ENCODE results near the gene LIMD2. TPM values are rescaled to one million over a fixed set of nuclear protein-coding genes. Genes with fewer than 3 reads are reported as not detected.

The LIMD2 gene
- total RNA-seq, result 10 to 100 TPM in 4 of 7 donors, 1 to 10 TPM in 3; 2.6 to 13.2 (median 10.2) TPM
- polyA plus RNA-seq, result 1 to 10 TPM; 1.5 to 9.0 TPM
- long read RNA-seq, donor 1, transcript LIMD2-201 (5 exons, 3,193 nt), result major isoform, 12 of 19 reads
- long read RNA-seq, donor 1, partial matches to known transcripts, result 2 of 19 reads
- long read RNA-seq, donor 1, other reads (novel, unspliced or antisense), result 2 of 19 reads
- long read RNA-seq, donor 2, partial matches to known transcripts, result 0 of 6 reads
- long read RNA-seq, donor 2, other reads (novel, unspliced or antisense), result 0 of 6 reads
- long read RNA-seq, donor 3, transcript LIMD2-201 (5 exons, 3,193 nt), result major isoform, 13 of 30 reads
- long read RNA-seq, donor 3, partial matches to known transcripts, result 7 of 30 reads
- long read RNA-seq, donor 3, other reads (novel, unspliced or antisense), result 4 of 30 reads

DNA sequence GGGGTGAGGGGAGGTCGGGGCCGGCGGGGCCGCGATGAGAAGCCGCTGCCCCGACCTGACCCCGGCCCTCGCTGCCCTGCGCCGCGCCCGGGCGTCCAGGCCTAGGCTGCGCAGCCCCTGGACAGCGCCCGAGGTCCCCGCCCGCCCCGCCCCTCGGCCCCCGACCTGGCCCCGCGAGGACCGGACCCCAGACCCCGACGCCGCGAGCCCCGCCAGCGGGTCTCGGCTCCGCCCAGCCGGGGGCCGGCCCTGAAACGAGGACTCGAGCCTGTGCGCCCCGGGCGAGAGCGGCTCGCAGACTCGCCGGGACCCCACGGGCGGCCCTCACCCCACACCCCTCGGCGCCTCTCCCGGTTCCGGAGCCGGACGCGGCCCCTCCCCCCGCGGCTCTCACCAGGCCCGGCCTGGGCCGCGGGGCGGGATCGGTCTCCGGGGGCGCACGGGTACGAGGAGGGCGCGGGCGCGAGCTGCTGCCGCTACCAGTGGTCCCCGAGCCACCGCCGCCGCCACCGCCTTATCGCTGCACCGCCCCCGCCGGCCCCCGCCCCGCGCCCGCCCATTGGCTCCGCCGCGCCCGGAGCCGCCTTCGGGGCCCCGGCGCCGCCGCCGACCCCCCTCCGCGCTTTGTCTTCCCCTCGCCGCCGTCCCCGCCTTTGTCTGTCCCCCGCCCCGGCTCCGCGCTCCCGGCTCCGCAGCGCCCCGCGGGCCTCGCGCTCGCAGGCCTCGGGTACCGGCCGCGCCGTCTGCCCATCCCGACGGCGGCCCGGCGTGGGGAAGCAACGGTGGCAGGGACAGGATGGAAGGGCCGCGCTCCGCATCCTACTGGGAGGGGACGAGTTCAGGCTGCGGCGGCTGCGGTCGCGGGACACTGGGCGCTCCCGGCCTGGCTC, at the start of gene LIMD2:
LIMD2 (minus strand) TSS at position 488 of the 890 bp plus-strand sequence. CDS start 827 bp downstream, outside the sequence.
- peak; percentile 47 to 70 (median 61) for DNase-seq
- H3K4me1 ChIP-seq (ENCODE audit: insufficient read depth), result peaks cover 7% of the 10 kb centered on the region
- H3K27ac ChIP-seq, result peak within 1 kb of the TSS; percentile 44 to 55
- intact Hi-C loops (cut with DNase I), result no loop called here
- WGBS, 3 donors, result 0 to 1% (median 0%) methylated on average over 3 to 133 of the region's 133 CpGs
- no peaks in the 10 kb centered on the region for H3K9me3 ChIP-seq
- no peaks in the 10 kb centered on the region for H3K36me3 ChIP-seq
- H3K27me3 ChIP-seq, result no peaks in the 10 kb centered on the region
- no peak for TF ChIP-seq EP300 (IDR thresholded peaks at IDR 0.05)
- TF ChIP-seq, protein P1, sequence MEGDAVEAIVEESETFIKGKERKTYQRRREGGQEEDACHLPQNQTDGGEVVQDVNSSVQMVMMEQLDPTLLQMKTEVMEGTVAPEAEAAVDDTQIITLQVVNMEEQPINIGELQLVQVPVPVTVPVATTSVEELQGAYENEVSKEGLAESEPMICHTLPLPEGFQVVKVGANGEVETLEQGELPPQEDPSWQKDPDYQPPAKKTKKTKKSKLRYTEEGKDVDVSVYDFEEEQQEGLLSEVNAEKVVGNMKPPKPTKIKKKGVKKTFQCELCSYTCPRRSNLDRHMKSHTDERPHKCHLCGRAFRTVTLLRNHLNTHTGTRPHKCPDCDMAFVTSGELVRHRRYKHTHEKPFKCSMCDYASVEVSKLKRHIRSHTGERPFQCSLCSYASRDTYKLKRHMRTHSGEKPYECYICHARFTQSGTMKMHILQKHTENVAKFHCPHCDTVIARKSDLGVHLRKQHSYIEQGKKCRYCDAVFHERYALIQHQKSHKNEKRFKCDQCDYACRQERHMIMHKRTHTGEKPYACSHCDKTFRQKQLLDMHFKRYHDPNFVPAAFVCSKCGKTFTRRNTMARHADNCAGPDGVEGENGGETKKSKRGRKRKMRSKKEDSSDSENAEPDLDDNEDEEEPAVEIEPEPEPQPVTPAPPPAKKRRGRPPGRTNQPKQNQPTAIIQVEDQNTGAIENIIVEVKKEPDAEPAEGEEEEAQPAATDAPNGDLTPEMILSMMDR (IDR thresholded peaks at IDR 0.05), result no peak
- TF ChIP-seq POLR2A (IDR thresholded peaks at IDR 0.05), result no peak
- H3K4me3 ChIP-seq, result peak within 1 kb of the TSS; percentile 44

DNA sequence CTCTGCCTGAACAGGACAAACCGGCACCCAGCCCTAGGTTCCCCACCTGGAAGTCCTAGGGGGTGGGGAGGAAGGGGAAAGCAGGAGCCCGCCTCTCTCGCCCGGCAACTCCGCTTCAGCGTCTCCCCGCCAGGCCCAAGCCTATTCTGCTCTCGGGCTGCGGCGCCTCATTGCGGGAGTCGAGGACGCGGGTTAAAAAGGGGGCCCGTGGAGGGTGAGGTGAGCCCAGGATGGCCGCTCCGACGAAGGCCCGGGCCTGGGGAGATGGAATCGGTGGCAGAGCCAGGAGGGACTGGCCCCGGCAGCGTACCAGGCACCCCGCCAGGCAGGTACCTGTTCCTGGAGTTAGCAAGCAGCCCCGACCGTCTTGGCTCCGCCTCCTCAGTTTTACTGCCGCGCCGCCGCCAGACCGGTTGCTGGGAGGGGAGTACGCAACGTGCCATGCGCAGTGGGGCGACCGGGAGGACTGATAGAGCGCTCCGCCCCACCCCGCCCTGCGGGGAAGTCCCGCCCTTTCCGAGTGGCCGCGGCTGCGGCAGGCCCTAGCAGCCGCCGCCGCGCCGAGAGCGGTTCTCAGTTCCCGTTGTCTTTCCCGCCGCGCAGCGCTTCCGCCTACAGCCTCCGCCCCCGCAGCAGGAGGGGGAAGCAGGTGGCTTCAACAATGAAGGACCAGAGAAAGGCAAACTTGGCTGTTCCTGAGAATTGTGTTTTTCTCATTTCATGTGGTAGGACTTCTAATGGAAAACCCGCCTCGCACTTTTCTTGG, 41.7 kb upstream of the LIMD2 start, which contains the start of gene STRADA:
STRADA (minus strand) TSS at position 392 of the 766 bp plus-strand sequence. CDS start 13,430 bp downstream, outside the sequence.
- Histone ChIP-seq H3K9me3 (no peaks in the 10 kb centered on the region), H3K4me1 (ENCODE audit: insufficient read depth) (peaks cover 3% of the 10 kb centered on the region), H3K4me3 (peak within 1 kb of the TSS; percentile 69), H3K27me3 (no peaks in the 10 kb centered on the region), H3K27ac (peak within 1 kb of the TSS; percentile 37 to 78), H3K36me3 (no peaks in the 10 kb centered on the region)
- TF ChIP-seq, protein P1 (IDR thresholded peaks at IDR 0.05), result no peak
- TF ChIP-seq EP300 (IDR thresholded peaks at IDR 0.05), result no peak
- TF ChIP-seq POLR2A (IDR thresholded peaks at IDR 0.05), result peak; percentile 74
- intact Hi-C loops (cut with DNase I), result no loop called here
- DNase-seq, result peak; percentile 97 to 98 (median 97)
- WGBS, 3 donors, result 0 to 1% (median 0%) methylated on average over 53 to 61 of the region's 61 CpGs

DNA sequence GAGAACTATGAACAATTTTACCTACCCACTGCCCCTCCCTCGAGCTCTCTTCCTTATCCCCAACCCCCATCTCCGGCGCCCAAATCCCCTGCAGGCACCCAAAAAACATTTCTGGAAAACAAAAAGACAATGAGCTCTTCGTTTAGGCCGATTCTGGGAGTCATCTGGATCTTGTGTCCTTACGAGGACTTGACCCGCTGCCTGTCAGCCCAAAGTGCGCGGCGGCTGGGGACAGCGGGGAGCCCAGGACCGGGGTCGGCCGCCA, 41.1 kb upstream of the LIMD2 start:
- Histone ChIP-seq H3K4me1 (ENCODE audit: insufficient read depth) (peaks cover 3% of the 10 kb centered on the region), H3K36me3 (no peaks in the 10 kb centered on the region), H3K27me3 (no peaks in the 10 kb centered on the region), H3K4me3 (peak overlapping the region; percentile 69), H3K27ac (peak overlapping the region; percentile 37 to 78), H3K9me3 (no peaks in the 10 kb centered on the region)
- intact Hi-C loops (cut with DNase I), result no loop called here
- DNase-seq, result no peak
- WGBS, 3 donors, result 0% methylated on average over 14 of the region's 14 CpGs
- TF ChIP-seq, protein P1 (IDR thresholded peaks at IDR 0.05), result no peak
- no peak for TF ChIP-seq POLR2A (IDR thresholded peaks at IDR 0.05)
- TF ChIP-seq EP300 (IDR thresholded peaks at IDR 0.05), result no peak
